GM19372 (cell line): Measurements from ENCODE around the gene MAP2K6.
A peak's percentile ranks its signal among the peaks of the same experiment; 100 is the strongest.

Source experiments
- ATAC-seq: cut with Tn5 transposase; IDR thresholded peaks from one replicate; pipeline ENCODE4 v1.9.1; 2021; ENCODE audit warnings: mild to moderate bottlenecking, low read depth, moderate library complexity; ENCODE audit not compliant: unreplicated experiment

MAP2K6 gene

DNA sequence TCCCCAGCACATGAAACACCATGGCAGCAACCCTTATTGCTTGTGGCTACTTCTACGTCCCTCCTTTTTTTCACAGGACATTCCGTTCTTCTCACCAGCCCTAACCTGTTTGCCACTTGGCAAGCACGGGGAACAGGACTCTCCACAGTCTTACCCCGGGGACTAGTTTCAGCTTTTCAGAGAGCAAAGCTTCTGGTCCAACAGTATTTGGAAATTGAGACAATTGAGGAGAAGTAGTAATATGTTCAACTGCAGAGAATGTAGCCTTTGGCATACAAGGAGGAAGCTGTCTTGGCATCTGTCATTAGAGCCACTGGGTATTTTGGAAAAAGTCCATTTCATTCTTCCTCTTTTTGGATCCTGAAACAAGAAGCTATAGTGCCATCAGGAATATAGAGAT is 65.7 kb downstream of the MAP2K6 start:
- no peak for ATAC-seq

DNA sequence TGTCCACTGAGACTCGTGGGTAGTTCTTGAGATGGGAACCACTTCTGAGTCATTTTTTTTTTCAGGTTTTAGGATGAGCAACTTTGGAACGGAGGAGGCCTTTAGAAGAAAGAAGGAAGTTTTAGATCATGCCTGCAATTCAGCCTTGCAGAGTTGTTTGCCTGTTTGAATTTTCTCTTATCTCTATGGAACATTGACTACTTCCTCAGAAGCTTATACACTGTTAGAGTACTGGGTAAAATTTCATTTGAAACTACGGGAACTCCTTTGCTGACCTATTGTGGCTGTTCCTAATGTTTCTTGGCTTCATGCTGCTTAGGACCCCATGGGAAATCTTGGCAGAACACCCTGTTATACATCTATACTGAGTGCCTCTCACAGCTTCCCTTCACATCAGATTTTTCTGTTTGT is 70.8 kb downstream of the MAP2K6 start:
- no peak for ATAC-seq

DNA sequence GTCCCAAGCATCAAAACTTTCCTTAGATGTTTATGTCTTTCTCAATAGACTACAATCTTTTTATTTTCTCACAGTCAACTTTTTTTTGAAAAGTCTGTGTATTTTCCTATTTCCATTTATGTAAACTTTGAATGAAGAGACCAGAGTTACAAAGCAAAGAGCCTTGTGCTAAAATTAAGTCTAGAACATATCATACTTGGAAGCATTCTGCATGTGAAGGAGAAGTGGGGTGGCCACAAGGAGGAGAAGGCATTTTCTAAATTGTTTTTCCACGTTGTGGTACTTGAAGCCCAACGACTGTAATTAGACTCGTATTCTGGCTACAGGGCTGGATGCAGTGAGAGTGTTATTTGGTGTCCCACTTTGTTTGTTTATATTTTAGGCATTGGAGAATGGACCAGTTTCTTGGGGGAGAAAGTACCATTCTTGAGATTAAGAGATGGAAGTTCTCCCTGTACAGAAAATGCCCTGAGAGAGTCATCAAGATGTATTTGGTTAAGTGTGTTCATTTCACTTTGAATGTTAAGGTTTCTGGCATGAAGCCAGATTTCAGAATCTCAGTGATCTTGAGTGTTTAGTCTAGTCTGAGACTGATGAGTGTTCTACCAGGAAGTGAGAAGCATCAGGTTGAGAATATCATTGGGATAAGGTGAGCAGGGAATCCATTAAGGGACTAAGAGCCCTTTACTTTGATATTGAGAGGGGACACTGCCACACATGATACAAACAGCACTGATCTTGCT is 71.6 kb downstream of the MAP2K6 start:
- no peak for ATAC-seq

- no peak for ATAC-seq
Measured at GRCh38 chr17:69486779-69487637, 72.5 kb downstream of the MAP2K6 start.

GRCh38 chr17:69489313-69489712 is 74.8 kb downstream of the MAP2K6 start:
- ATAC-seq = no peak

DNA sequence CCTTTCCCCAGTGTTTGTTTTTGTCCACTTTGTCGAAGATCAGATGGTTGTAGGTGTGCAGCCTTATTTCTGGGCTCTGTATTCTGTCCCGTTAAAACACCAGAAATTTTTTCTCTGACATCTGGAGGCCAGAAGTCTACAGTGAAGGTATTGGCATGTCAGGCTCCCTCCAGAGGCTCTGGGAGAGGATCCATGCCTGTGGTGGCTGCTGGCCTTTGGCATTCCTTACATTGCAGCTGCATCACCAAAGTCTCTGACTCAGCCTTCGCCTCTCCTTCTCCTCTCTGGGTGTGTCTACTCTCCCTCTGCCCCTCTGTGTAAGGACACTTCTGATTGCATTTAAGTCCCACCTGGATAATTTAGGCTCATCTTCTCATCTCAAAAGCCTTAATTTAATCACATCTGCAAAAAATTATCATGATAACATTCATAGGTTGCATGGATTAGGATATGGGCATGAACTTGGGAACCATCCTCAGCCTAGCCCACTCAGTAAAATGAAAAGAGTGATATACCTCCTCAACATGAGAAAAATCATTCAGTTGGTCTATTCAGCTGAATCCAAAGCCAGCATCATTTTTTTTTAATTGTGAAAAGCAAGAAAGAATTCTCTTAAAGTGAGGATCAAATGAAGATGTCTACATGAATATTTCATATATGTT is 78.0 kb downstream of the MAP2K6 start:
- no peak for ATAC-seq

GRCh38 chr17:69495787-69496186 is 81.3 kb downstream of the MAP2K6 start:
- no peak for ATAC-seq

- ATAC-seq = no peak
Measured at GRCh38 chr17:69497161-69497560, 82.7 kb downstream of the MAP2K6 start.

DNA sequence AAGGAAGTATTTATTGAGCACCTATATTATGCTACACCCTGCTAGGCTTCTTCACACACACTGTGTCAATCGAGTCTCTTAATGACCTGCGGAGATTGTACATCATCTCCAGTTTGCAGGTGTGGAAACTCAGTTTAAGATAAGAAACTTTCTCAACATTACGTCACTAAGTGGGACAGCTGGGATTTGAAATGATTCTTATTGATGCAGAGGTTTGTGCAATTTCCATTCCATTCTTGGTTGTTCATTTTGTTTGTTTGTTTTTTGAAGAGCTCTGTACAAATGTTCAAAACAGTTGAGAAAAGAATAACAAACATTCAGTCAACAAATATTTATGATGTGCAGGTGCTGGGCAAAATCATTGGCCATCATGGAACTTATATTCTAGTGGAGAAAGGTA is 84.8 kb downstream of the MAP2K6 start:
- no peak for ATAC-seq

DNA sequence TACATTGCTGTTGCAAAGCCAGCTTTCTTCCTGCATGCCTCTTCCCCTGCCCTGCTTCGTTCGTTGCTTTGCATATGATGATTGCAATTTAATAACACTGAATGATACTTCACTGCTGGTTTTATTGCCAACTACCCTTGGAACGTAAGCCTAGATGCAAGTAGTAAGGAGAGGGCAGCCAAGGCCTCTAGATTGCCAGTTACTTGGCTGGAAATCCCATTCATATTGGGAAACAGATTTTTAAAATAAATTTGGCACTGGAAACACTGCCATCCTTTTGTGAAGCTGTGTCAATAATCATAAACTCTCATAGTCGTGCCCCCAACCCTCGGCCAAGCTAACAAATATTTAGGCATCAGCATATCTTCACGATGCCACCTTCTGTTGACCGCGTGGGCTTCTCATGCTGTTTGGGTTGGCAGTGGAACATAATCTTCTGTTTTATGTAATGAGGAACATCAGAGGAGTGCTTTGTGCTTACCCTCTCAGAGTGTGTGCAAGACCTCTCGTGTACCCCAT is 86.5 kb downstream of the MAP2K6 start:
- no peak for ATAC-seq

GRCh38 chr17:69501591-69502468 is 87.3 kb downstream of the MAP2K6 start:
- no peak for ATAC-seq

GRCh38 chr17:69503711-69504110 is 89.2 kb downstream of the MAP2K6 start:
- ATAC-seq = peak; percentile 79

DNA sequence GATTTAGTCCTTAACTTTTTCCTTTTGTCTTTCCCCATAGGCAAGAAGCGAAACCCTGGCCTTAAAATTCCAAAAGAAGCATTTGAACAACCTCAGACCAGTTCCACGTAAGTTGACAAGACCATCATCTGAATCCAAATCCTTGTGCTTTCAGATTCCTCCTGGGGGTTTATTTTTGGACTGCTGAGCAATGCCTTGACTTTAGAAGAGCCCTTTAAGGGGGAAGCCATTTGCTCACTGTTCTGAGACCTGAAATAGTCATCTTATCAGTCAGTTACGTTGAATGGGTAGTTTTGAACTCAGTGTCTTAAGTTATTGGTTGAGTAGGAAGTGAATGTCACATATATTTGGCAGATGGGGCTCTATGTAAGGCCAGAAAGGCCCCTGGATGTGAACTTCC is 91.2 kb downstream of the MAP2K6 start:
- no peak for ATAC-seq

GRCh38 chr17:69506489-69506888 is 92.0 kb downstream of the MAP2K6 start:
- no peak for ATAC-seq

- ATAC-seq = no peak
Measured at GRCh38 chr17:69508814-69509213, 94.3 kb downstream of the MAP2K6 start.

DNA sequence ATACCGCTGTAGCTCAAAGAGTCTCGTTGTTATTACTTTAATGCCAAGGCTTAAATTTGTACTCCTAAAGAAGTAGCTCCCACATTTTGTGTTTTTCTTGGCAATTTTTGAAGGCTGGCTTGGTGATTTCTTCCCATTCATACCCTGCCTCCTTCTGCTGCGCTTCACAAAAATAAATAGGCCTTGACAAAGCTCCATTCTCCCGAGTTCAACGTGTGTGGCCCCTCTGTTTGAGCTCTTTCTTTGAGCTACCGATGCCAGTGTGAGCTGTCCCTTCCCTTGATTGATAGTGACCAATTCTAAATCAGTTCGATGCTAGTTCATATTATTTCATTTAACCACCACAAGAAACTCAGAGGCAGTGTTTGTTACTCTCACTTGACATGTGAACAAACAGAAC is 96.8 kb downstream of the MAP2K6 start:
- ATAC-seq = no peak

GRCh38 chr17:69512946-69513345 is 98.4 kb downstream of the MAP2K6 start:
- no peak for ATAC-seq

- no peak for ATAC-seq
Measured at GRCh38 chr17:69516225-69516624, 101.7 kb downstream of the MAP2K6 start.

DNA sequence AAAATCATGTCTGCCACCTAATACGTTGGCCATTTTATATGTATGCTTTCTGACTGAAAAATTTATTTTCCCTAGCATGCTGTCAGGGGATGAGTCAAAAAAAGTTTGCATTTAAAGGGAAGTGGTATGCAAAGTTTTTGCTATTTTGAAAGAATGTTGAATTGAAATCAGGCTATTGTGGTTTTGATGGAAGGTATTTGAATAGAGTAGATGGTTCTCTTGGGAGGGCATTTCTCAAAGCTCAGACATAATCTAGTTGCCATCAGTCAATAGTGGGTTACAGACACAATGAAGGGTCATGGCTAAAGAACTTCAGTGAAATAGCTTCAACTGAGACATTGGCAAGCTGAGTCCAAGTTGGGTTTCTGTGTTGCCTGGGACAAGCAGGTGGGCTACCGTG is 102.4 kb downstream of the MAP2K6 start:
- peak; percentile 87 for ATAC-seq

DNA sequence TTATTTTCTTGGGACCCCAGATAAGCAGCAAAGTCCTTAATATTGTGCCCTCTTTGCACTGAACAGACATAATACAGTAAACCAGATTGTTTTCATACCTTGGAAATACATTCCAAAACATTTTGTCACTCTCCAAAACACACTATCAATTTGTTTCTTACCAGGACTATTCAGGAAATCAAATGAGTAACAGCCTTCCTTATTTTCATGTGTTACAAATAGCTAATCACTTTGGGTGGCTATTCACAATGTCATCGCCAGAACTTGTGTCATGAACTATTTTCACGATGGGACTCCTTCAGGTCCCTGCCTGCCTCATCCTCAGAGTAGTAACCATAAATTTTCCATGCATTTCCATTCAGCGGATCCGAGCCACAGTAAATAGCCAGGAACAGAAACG is 104.5 kb downstream of the MAP2K6 start:
- no peak for ATAC-seq
